CD14-positive monocyte (primary cell): Measurements from ENCODE around the gene AFF3. TPM values are rescaled to one million over a fixed set of nuclear protein-coding genes. Genes with fewer than 3 reads are reported as not detected.

ENCODE experiments used
- DNase-seq, 3 donors: peaks; one replicate each; pipeline ENCODE4 v3.0.0-alpha.2; 2011 to 2022
- H2AFZ ChIP-seq: 2 replicates; pipeline ENCODE4 v1.6.0; 2012; ENCODE audit warnings: mild to moderate bottlenecking, low read depth, low read length, inconsistent platforms; ENCODE audit not compliant: insufficient read depth, poor library complexity, severe bottlenecking
- H3K27ac ChIP-seq, 2 donors: 1 replicate in 1 of 2; 2 replicates in 1 of 2; pipeline ENCODE4 v1.5.1; 2012 to 2013; ENCODE audit warnings: low read length in 2 of 2, control low read depth in 1 of 2, inconsistent platforms in 1 of 2, low read depth in 1 of 2, mild to moderate bottlenecking in 1 of 2
- H3K27me3 ChIP-seq, 2 donors: one replicate each; pipeline versions ENCODE4 v1.6.0 to v1.6.1; 2011 to 2013; ENCODE audit warnings: low read length in 2 of 2; ENCODE audit not compliant: control insufficient read depth in 2 of 2, insufficient read depth in 2 of 2
- H3K36me3 ChIP-seq, 2 donors: replicated peaks in 1 of 2; 1 replicate in 1 of 2; 2 replicates in 1 of 2; pipeline versions ENCODE4 v1.5.1 to v1.6.1; 2012 to 2013; ENCODE audit warnings: low read length in 2 of 2, control low read depth in 1 of 2, inconsistent platforms in 1 of 2, mild to moderate bottlenecking in 1 of 2; ENCODE audit not compliant: insufficient read depth in 2 of 2, control insufficient read depth in 1 of 2
- H3K4me1 ChIP-seq, 2 donors: 1 replicate in 1 of 2; 2 replicates in 1 of 2; pipeline versions ENCODE4 v1.5.1 to v1.6.1; 2012 to 2013; ENCODE audit warnings: low read length in 2 of 2, control low read depth in 1 of 2, inconsistent platforms in 1 of 2, mild to moderate bottlenecking in 1 of 2, moderate library complexity in 1 of 2; ENCODE audit not compliant: insufficient read depth in 2 of 2, control insufficient read depth in 1 of 2
- H3K4me2 ChIP-seq: replicated peaks from 2 replicates; pipeline ENCODE3; 2012; ENCODE audit warnings: low read length, moderate library complexity, mild to moderate bottlenecking; ENCODE audit not compliant: poor library complexity, severe bottlenecking; ENCODE audit errors: extremely low read depth
- H3K4me3 ChIP-seq, 3 experiments: fragments of 200-600 bp in 1 of 3; sonication (generic) in 1 of 3; replicated peaks in 1 of 3; 1 replicate in 2 of 3; 2 replicates in 1 of 3; pipeline ENCODE4 v1.5.1; 2011 to 2013; ENCODE audit warnings: low read length in 3 of 3, mild to moderate bottlenecking in 3 of 3, control low read depth in 2 of 3, low read depth in 2 of 3, inconsistent platforms in 1 of 3, moderate library complexity in 1 of 3
- H3K79me2 ChIP-seq: 2 replicates; pipeline ENCODE4 v1.6.0; 2012; ENCODE audit warnings: mild to moderate bottlenecking, control low read depth, inconsistent platforms, low read length, moderate library complexity; ENCODE audit not compliant: insufficient read depth
- H3K9ac ChIP-seq: 2 replicates; pipeline ENCODE4 v1.6.0; 2017; ENCODE audit warnings: low read length, mild to moderate bottlenecking; ENCODE audit not compliant: insufficient read depth, poor library complexity, severe bottlenecking
- H3K9me3 ChIP-seq, 2 donors: replicated peaks in 1 of 2; 1 replicate in 1 of 2; 2 replicates in 1 of 2; pipeline versions ENCODE4 v1.5.1 to v1.6.1; 2012 to 2013; ENCODE audit warnings: low read length in 2 of 2, control low read depth in 1 of 2; ENCODE audit not compliant: control insufficient read depth in 1 of 2, insufficient read depth in 1 of 2
- H4K20me1 ChIP-seq: 2 replicates; pipeline ENCODE4 v1.6.0; 2012; ENCODE audit warnings: mild to moderate bottlenecking, low read length, control low read depth, moderate library complexity; ENCODE audit not compliant: insufficient read depth
- H3K27ac Mint-ChIP-seq, 7 donors: one replicate each; pipeline ENCODE4 v1.8.0; 2020; ENCODE audit warnings: mild to moderate bottlenecking in 7 of 7, mixed read lengths in 7 of 7, moderate library complexity in 6 of 7, inconsistent platforms in 2 of 7
- H3K27me3 Mint-ChIP-seq, 3 donors: one replicate each; pipeline ENCODE4 v1.8.0; 2021 to 2022; ENCODE audit warnings: low read depth in 3 of 3, mild to moderate bottlenecking in 3 of 3, mixed read lengths in 3 of 3, moderate library complexity in 3 of 3, inconsistent platforms in 1 of 3
- H3K36me3 Mint-ChIP-seq, 2 donors: one replicate each; pipeline ENCODE4 v1.8.0; 2020; ENCODE audit warnings: mixed read lengths in 2 of 2, inconsistent platforms in 1 of 2, mild to moderate bottlenecking in 1 of 2
- H3K4me1 Mint-ChIP-seq: one replicate; pipeline ENCODE4 v1.8.0; 2020; ENCODE audit warnings: mild to moderate bottlenecking, mixed read lengths
- H3K4me3 Mint-ChIP-seq, 2 donors: one replicate each; pipeline ENCODE4 v1.8.0; 2020; ENCODE audit warnings: mild to moderate bottlenecking in 2 of 2, mixed read lengths in 2 of 2, moderate library complexity in 1 of 2
- H3K9me3 Mint-ChIP-seq, 7 donors: one replicate each; pipeline ENCODE4 v1.8.0; 2020 to 2022; ENCODE audit warnings: mixed read lengths in 7 of 7, mild to moderate bottlenecking in 6 of 7, moderate library complexity in 6 of 7, inconsistent platforms in 2 of 7
- CTCF ChIP-seq: fragments of 200-600 bp; IDR thresholded peaks from one replicate; pipeline ENCODE4 v1.8.0; 2022; ENCODE audit warnings: antibody characterized with exemption, mild to moderate bottlenecking
- WGBS: methylation state at CpG from one replicate; pipeline ENCODE4 v1.1.5; 2013; ENCODE audit warnings: missing lambda C conversion rate; ENCODE audit not compliant: insufficient coverage; 5-methylcytosine and 5-hydroxymethylcytosine counted together
- intact Hi-C, 2 donors: fragments of 100-400 bp; cut with micrococcal nuclease; formaldehyde crosslinking; loops; one replicate each; pipeline versions ENCODE4 v1.15.0 to v1.15.1; 2023
- polyA plus RNA-seq, 3 donors: library from polyadenylated mRNA; depleted of rRNA in 1 of 3; unstranded in 2 of 3; stranded (reverse) in 1 of 3; fragments of 300-500 nt in 2 of 3; fragments of >200 nt in 1 of 3; fragmentation: Illumina TruSeq in 2 of 3; gene quantifications; 1 replicate in 2 of 3; 2 replicates in 1 of 3; pipeline ENCODE4 v1.2.3, GENCODE V29; 2012 to 2021

AFF3 gene
- polyA plus RNA-seq, 3 donors = 0.17 to 4.1 (median 0.49) TPM

GRCh38 chr2:100040906-100041305, 101.5 kb downstream of the AFF3 start:
- H2AFZ ChIP-seq = no peak overlapping the region
- TF ChIP-seq CTCF = no peak
- H3K27ac Mint-ChIP-seq = no peak overlapping the region
- DNase-seq = no peak
- no peak overlapping the region for H3K27ac ChIP-seq
- no peak overlapping the region for H3K9ac ChIP-seq
- no peaks in the 10 kb centered on the region for H3K27me3 Mint-ChIP-seq
- no peak overlapping the region for H3K4me2 ChIP-seq
- H3K27me3 ChIP-seq = no peaks in the 10 kb centered on the region
- H3K4me3 ChIP-seq = no peak overlapping the region
- no peaks in the 10 kb centered on the region for H4K20me1 ChIP-seq
- peaks cover 0 to 4% (median 0%) of the 10 kb centered on the region in 7 donors for H3K9me3 Mint-ChIP-seq
- H3K36me3 ChIP-seq = no peaks in the 10 kb centered on the region
- H3K4me1 ChIP-seq = peaks cover 27 to 29% of the 10 kb centered on the region in 2 donors
- H3K4me3 Mint-ChIP-seq = no peak overlapping the region
- WGBS = no CpG with 5 or more reads among the region's 1 CpG
- no peaks in the 10 kb centered on the region for H3K36me3 Mint-ChIP-seq
- H3K79me2 ChIP-seq = no peaks in the 10 kb centered on the region
- intact Hi-C loops = no loop called here
- peaks cover 42% of the 10 kb centered on the region for H3K4me1 Mint-ChIP-seq
- H3K9me3 ChIP-seq = no peaks in the 10 kb centered on the region

GRCh38 chr2:100039291-100039980, 103.0 kb downstream of the AFF3 start:
- no peak overlapping the region for H3K9ac ChIP-seq
- WGBS = 48% methylated on average over 5 of the region's 7 CpGs
- no peaks in the 10 kb centered on the region for H4K20me1 ChIP-seq
- H3K4me3 Mint-ChIP-seq = peak overlapping the region in 1 of 2 donors; percentile 55
- TF ChIP-seq CTCF = no peak
- H3K4me1 ChIP-seq = peaks cover 27 to 29% of the 10 kb centered on the region in 2 donors
- peaks cover 0 to 6% (median 0%) of the 10 kb centered on the region in 7 donors for H3K9me3 Mint-ChIP-seq
- H3K36me3 ChIP-seq = no peaks in the 10 kb centered on the region
- peak overlapping the region in 1 of 7 donors; percentile 54 for H3K27ac Mint-ChIP-seq
- H3K36me3 Mint-ChIP-seq = no peaks in the 10 kb centered on the region
- no peak overlapping the region for H2AFZ ChIP-seq
- no peaks in the 10 kb centered on the region for H3K9me3 ChIP-seq
- DNase-seq = peak; percentile 31 to 46 (median 32)
- H3K27ac ChIP-seq = no peak overlapping the region
- H3K27me3 ChIP-seq = no peaks in the 10 kb centered on the region
- H3K27me3 Mint-ChIP-seq = peaks cover 0 to 1% (median 0%) of the 10 kb centered on the region in 3 donors
- H3K4me2 ChIP-seq = no peak overlapping the region
- H3K4me3 ChIP-seq = no peak overlapping the region
- no peaks in the 10 kb centered on the region for H3K79me2 ChIP-seq
- peaks cover 42% of the 10 kb centered on the region for H3K4me1 Mint-ChIP-seq
- intact Hi-C loops = no loop called here
